H1 (cell line): ENCODE data around the gene NADK. TPM values are rescaled to one million over a fixed set of nuclear protein-coding genes. Genes with fewer than 3 reads are reported as not detected.

Source experiments
- CTCF ChIA-PET: fragments of 300-600 bp; sonication (Branson Sonifier 250); formaldehyde crosslinking; loops from one replicate; lab custom pipeline; 2021; ENCODE audit not compliant: partially characterized antibody; lab: Charles Lee
- POLR2A ChIA-PET: fragments of 300-600 bp; sonication (Branson Sonifier 250); formaldehyde crosslinking; loops from one replicate; lab custom pipeline; 2021; ENCODE audit warnings: inconsistent platforms; ENCODE audit not compliant: partially characterized antibody; lab: Charles Lee
- DNase-seq, 2 experiments: peaks; one replicate each; pipeline versions ENCODE4 v3.0.0 to v3.0.0-alpha.2; 2010 to 2022; ENCODE audit warnings: low spot score in 2 of 2, low read depth in 1 of 2, mixed read lengths in 1 of 2
- FAIRE-seq: peaks from 2 replicates; lab custom pipeline; 2011; peaks lifted over from hg19 to GRCh38; lab: Jason Lieb, UNC
- H2AFZ ChIP-seq: 2 replicates; pipeline ENCODE4 v1.8.1; 2012; ENCODE audit warnings: low read length, inconsistent platforms
- H2AK5ac ChIP-seq: 2 replicates; pipeline ENCODE4 v1.6.1; 2013; ENCODE audit warnings: low read depth, low read length
- H2BK120ac ChIP-seq: replicated peaks from 2 replicates; pipeline ENCODE3; 2013; ENCODE audit warnings: low read depth, low read length, inconsistent platforms
- H2BK12ac ChIP-seq: 2 replicates; pipeline ENCODE4 v1.6.1; 2013; ENCODE audit warnings: low read depth, low read length
- H2BK15ac ChIP-seq: 2 replicates; pipeline ENCODE4 v1.6.1; 2013; ENCODE audit warnings: low read length
- H2BK20ac ChIP-seq: 2 replicates; pipeline ENCODE4 v1.6.1; 2013; ENCODE audit warnings: low read length
- H2BK5ac ChIP-seq: 2 replicates; pipeline ENCODE4 v1.6.1; 2013; ENCODE audit warnings: low read depth, low read length
- H3K14ac ChIP-seq: 2 replicates; pipeline ENCODE4 v1.6.1; 2013; ENCODE audit warnings: inconsistent platforms; ENCODE audit not compliant: insufficient read length
- H3K18ac ChIP-seq: 2 replicates; pipeline ENCODE4 v1.6.1; 2013; ENCODE audit warnings: low read length; ENCODE audit errors: extremely low read depth
- H3K23ac ChIP-seq: 2 replicates; pipeline ENCODE4 v1.6.1; 2013; ENCODE audit warnings: inconsistent platforms; ENCODE audit not compliant: insufficient read length
- H3K23me2 ChIP-seq: 2 replicates; pipeline ENCODE4 v1.6.1; 2013; ENCODE audit warnings: low read depth, low read length
- H3K27ac ChIP-seq: 2 replicates; pipeline ENCODE4 v1.6.1; 2011; ENCODE audit warnings: low read depth, low read length, inconsistent platforms
- H3K27me3 ChIP-seq, 4 experiments: replicated peaks in 1 of 4; 1 replicate in 1 of 4; 2 replicates in 3 of 4; pipeline versions ENCODE4 v1.6.1 to v1.8.1; 2011 to 2013; ENCODE audit warnings: low read length in 3 of 4, mild to moderate bottlenecking in 3 of 4, inconsistent platforms in 2 of 4, mixed read lengths in 2 of 4, moderate library complexity in 1 of 4; ENCODE audit not compliant: control insufficient read depth in 3 of 4, insufficient read depth in 3 of 4; ENCODE audit errors: extremely low read depth in 1 of 4
- H3K36me3 ChIP-seq, 4 experiments: 2 replicates each; pipeline versions ENCODE4 v1.6.1 to v1.8.1; 2011 to 2013; ENCODE audit warnings: mild to moderate bottlenecking in 4 of 4, low read length in 3 of 4, moderate library complexity in 2 of 4, control low read depth in 1 of 4, inconsistent platforms in 1 of 4; ENCODE audit not compliant: insufficient read depth in 4 of 4, control insufficient read depth in 2 of 4
- H3K4ac ChIP-seq: replicated peaks from 2 replicates; pipeline ENCODE3; 2013; ENCODE audit warnings: low read length, low read depth, mixed read lengths, inconsistent platforms; ENCODE audit not compliant: insufficient read length
- H3K4me1 ChIP-seq, 4 experiments: replicated peaks in 1 of 4; 1 replicate in 1 of 4; 2 replicates in 3 of 4; pipeline versions ENCODE4 v1.6.1 to v1.8.1; 2011 to 2013; ENCODE audit warnings: low read length in 3 of 4, inconsistent platforms in 2 of 4, mixed read lengths in 1 of 4; ENCODE audit not compliant: insufficient read depth in 4 of 4, control insufficient read depth in 3 of 4
- H3K4me2 ChIP-seq, 2 experiments: 2 replicates each; pipeline versions ENCODE4 v1.6.1 to v1.8.1; 2011 to 2013; ENCODE audit warnings: low read depth in 2 of 2, low read length in 2 of 2, control low read depth in 1 of 2, inconsistent platforms in 1 of 2, mild to moderate bottlenecking in 1 of 2; ENCODE audit not compliant: insufficient read depth in 1 of 2
- H3K4me3 ChIP-seq, 4 experiments: fragments of 200-600, 300-600 bp in 1 of 4; sonication (generic), shearing (Covaris generic), sonication (Bioruptor Twin) in 1 of 4; 2 replicates each; pipeline versions ENCODE4 v1.5.1 to v1.8.1; 2011 to 2016; ENCODE audit warnings: low read length in 4 of 4, low read depth in 3 of 4, control low read depth in 2 of 4, inconsistent platforms in 2 of 4, mild to moderate bottlenecking in 2 of 4, mixed read lengths in 1 of 4, moderate library complexity in 1 of 4; ENCODE audit not compliant: insufficient read depth in 2 of 4; ENCODE audit errors: extremely low read depth in 1 of 4
- H3K56ac ChIP-seq: replicated peaks from 2 replicates; pipeline ENCODE3; 2013; ENCODE audit warnings: low read depth, mild to moderate bottlenecking, mixed read lengths, low read length, inconsistent platforms; ENCODE audit not compliant: insufficient read length
- H3K79me1 ChIP-seq: 2 replicates; pipeline ENCODE4 v1.6.1; 2013; ENCODE audit warnings: low read depth, low read length, control low read depth
- H3K79me2 ChIP-seq, 2 experiments: 2 replicates each; pipeline versions ENCODE4 v1.6.1 to v1.8.1; 2012 to 2013; ENCODE audit warnings: low read length in 2 of 2, mild to moderate bottlenecking in 2 of 2, inconsistent platforms in 1 of 2; ENCODE audit not compliant: insufficient read depth in 2 of 2, control insufficient read depth in 1 of 2
- H3K9ac ChIP-seq, 4 experiments: replicated peaks in 1 of 4; 1 replicate in 1 of 4; 2 replicates in 3 of 4; pipeline versions ENCODE4 v1.6.1 to v1.8.1; 2011 to 2013; ENCODE audit warnings: low read depth in 3 of 4, low read length in 3 of 4, control low read depth in 2 of 4, mild to moderate bottlenecking in 2 of 4, moderate library complexity in 2 of 4, inconsistent platforms in 1 of 4; ENCODE audit errors: extremely low read depth in 1 of 4
- H3K9me3 ChIP-seq, 2 experiments: 2 replicates each; pipeline versions ENCODE4 v1.6.1 to v1.8.1; 2012 to 2013; ENCODE audit warnings: mild to moderate bottlenecking in 2 of 2, moderate library complexity in 2 of 2, control low read depth in 1 of 2, inconsistent platforms in 1 of 2, low read depth in 1 of 2, low read length in 1 of 2, mixed read lengths in 1 of 2; ENCODE audit not compliant: insufficient read depth in 2 of 2
- H4K20me1 ChIP-seq, 2 experiments: replicated peaks in 1 of 2; 2 replicates each; pipeline versions ENCODE3 to v1.8.1; 2011 to 2013; ENCODE audit warnings: inconsistent platforms in 2 of 2, low read length in 2 of 2, mild to moderate bottlenecking in 1 of 2; ENCODE audit not compliant: insufficient read depth in 2 of 2, control insufficient read depth in 1 of 2
- H4K5ac ChIP-seq: 2 replicates; pipeline ENCODE4 v1.6.1; 2013; ENCODE audit warnings: low read length, low read depth, mixed read lengths, inconsistent platforms; ENCODE audit not compliant: insufficient read length
- H4K8ac ChIP-seq: 2 replicates; pipeline ENCODE4 v1.8.0; 2013; ENCODE audit warnings: mild to moderate bottlenecking, moderate library complexity, low read length, inconsistent platforms; ENCODE audit not compliant: insufficient read depth; ENCODE audit errors: extremely low read depth
- H4K91ac ChIP-seq: replicated peaks from 2 replicates; pipeline ENCODE3; 2013; ENCODE audit warnings: low read length, mixed read lengths, inconsistent platforms; ENCODE audit not compliant: insufficient read length
- BRCA1 ChIP-seq: IDR thresholded peaks from 2 replicates; pipeline ENCODE4 v1.6.1; 2012; ENCODE audit warnings: low read depth, low read length, improper control_type of control experiment
- CBX5 ChIP-seq: fragments of 300-800, 300-1000 bp; sonication (generic); IDR thresholded peaks from 2 replicates; pipeline ENCODE4 v1.7.1; 2016; ENCODE audit warnings: antibody characterized with exemption, low read length, low read depth
- HDAC6 ChIP-seq: IDR thresholded peaks from one replicate; pipeline ENCODE4 v1.7.1; 2012; ENCODE audit warnings: low read depth, mild to moderate bottlenecking, inconsistent platforms, low read length, moderate library complexity
- KDM1A ChIP-seq: fragments of 200-600, 300-600 bp; sonication (generic); IDR thresholded peaks from 2 replicates; pipeline ENCODE4 v1.7.1; 2016; ENCODE audit warnings: mild to moderate bottlenecking, low read length, borderline replicate concordance
- SRF ChIP-seq: IDR thresholded peaks from 2 replicates; pipeline ENCODE4 v1.6.1; 2011; ENCODE audit warnings: mild to moderate bottlenecking, low read depth, low read length, moderate library complexity
- SUZ12 ChIP-seq: fragments of 200-600 bp; sonication (generic); IDR thresholded peaks from 2 replicates; pipeline ENCODE4 v1.6.1; 2012; ENCODE audit warnings: mild to moderate bottlenecking, inconsistent platforms, low read length, moderate library complexity, mixed read lengths
- TEAD4 ChIP-seq: IDR thresholded peaks from 2 replicates; pipeline ENCODE4 v1.6.1; 2012; ENCODE audit warnings: low read depth, low read length, inconsistent platforms, mixed read lengths
- WGBS, 2 experiments: shearing (Covaris generic) in 1 of 2; methylation state at CpG; one replicate each; pipeline versions ENCODE4 v1.1.6 to v1.1.7; 2013 to 2015; ENCODE audit warnings: low lambda C conversion rate in 2 of 2, mixed read lengths in 2 of 2, inconsistent platforms in 1 of 2, low coverage in 1 of 2, missing lambda C conversion rate in 1 of 2; ENCODE audit not compliant: insufficient replicate concordance in 2 of 2, insufficient coverage in 1 of 2, insufficient read length in 1 of 2; ENCODE audit errors: extremely low coverage in 1 of 2, missing lambda C conversion rate in 1 of 2; 5-methylcytosine and 5-hydroxymethylcytosine counted together
- polyA plus RNA-seq, 7 experiments: library from polyadenylated mRNA; depleted of rRNA in 3 of 7; stranded (reverse) in 5 of 7; unstranded in 2 of 7; fragments of >200 nt in 5 of 7; fragments of 200-250 nt in 2 of 7; gene quantifications; 1 replicate in 5 of 7; 2 replicates in 1 of 7; 4 replicates in 1 of 7; pipeline versions ENCODE4 v1.2.1 to v1.2.3, GENCODE V29; 2011 to 2013; ENCODE audit warnings: missing spikeins in 2 of 7, mixed read lengths in 2 of 7
- total RNA-seq: library from RNA; stranded (reverse); fragmentation: NEBNext Ultra II Directional; extraction: Animal tissue kit (Norgen Biotek cat#: 25700); gene quantifications from 2 replicates; pipeline ENCODE4 v1.2.1, GENCODE V29; 2021
- TF ChIP-seq, protein P1 (sequence below): IDR thresholded peaks from 2 replicates; pipeline ENCODE4 v1.6.1; 2011; ENCODE audit warnings: low read length, improper control_type of control experiment
- TF ChIP-seq, protein P2 (sequence below), 3 experiments: IDR thresholded peaks; 1 replicate in 2 of 3; 2 replicates in 1 of 3; pipeline versions ENCODE4 v1.5.1 to v1.6.1; 2011; ENCODE audit warnings: low read length in 3 of 3, mild to moderate bottlenecking in 3 of 3, inconsistent platforms in 2 of 3, low read depth in 1 of 3, moderate library complexity in 1 of 3; ENCODE audit not compliant: insufficient read depth in 1 of 3; ENCODE audit errors: control extremely low read depth in 1 of 3

NADK gene
- total and polyA plus RNA-seq, 2 of the 8 experiments (the other 6 are each of a cell fraction or from before 2014, with no cell fraction given): 78.0 to 89.7 TPM

DNA sequence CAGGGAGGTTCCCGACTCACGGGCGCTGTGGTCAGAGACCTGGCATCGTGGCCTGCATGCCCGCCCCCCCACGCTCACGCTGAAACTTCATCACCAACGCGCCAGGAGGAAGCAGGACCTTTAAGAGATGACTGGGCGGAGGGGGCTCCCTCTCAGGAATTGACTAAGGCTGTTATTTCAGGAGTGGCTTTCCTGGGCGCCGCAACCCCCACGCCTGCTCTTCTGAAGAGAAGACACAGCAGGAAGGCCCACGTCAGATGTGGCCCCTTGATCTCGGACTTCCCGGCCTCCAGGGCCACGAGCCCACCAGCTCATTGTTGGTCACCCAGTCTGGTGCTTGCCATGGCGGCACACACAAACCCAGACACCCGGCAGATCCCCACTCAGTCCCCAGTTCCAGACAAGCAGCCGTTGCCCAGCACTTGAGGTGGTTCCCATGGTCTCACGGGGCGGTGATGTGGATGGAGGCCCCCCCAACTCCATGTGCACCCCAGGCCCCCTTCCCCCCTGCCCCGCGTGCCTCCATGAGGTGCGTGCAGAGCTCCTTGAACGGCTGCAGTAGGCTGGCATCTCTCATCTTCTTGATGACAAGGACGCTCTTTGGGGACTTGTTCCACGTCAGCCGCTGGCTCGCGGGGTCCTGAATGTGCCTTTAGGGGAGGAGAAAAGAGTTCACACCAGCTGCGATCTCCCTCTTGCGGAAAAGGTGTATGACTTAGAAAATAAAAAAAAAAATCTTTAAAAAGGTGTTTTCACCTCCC, 21.4 kb downstream of the NADK start:
- no peak overlapping the region for H2BK5ac ChIP-seq
- H3K14ac ChIP-seq: no peak overlapping the region
- no peak overlapping the region for H3K23ac ChIP-seq
- no peak overlapping the region for H3K4me2 ChIP-seq
- no peaks in the 10 kb centered on the region for H3K27me3 ChIP-seq
- peaks cover 9 to 70% (median 45%) of the 10 kb centered on the region in 4 experiments for H3K36me3 ChIP-seq
- H2BK15ac ChIP-seq: no peak overlapping the region
- WGBS, 2 experiments: 94% methylated on average over 29 of the region's 33 CpGs; no CpG with 5 or more reads in 1 of the 2 experiments
- H3K4me1 ChIP-seq: no peaks in the 10 kb centered on the region
- H3K4ac ChIP-seq: no peak overlapping the region
- CTCF ChIA-PET: no interaction called here
- no peak overlapping the region for H4K91ac ChIP-seq
- no peak overlapping the region for H3K18ac ChIP-seq
- peaks cover 5% of the 10 kb centered on the region for H3K79me1 ChIP-seq
- no peak overlapping the region for H3K9ac ChIP-seq
- no peaks in the 10 kb centered on the region for H3K9me3 ChIP-seq
- peaks cover 16 to 30% of the 10 kb centered on the region in 2 experiments for H4K20me1 ChIP-seq
- H3K27ac ChIP-seq: no peak overlapping the region
- H2AFZ ChIP-seq: no peak overlapping the region
- no peak overlapping the region for H4K5ac ChIP-seq
- H3K23me2 ChIP-seq: no peaks in the 10 kb centered on the region
- H4K8ac ChIP-seq: peak overlapping the region; percentile 44; the same call in 1 of the 2 replicates
- no peak overlapping the region for H2BK12ac ChIP-seq
- no peak overlapping the region for H3K4me3 ChIP-seq
- FAIRE-seq (no peak), DNase-seq (no peak)
- H3K56ac ChIP-seq: no peak overlapping the region
- peaks cover 5 to 17% of the 10 kb centered on the region in 2 experiments; a peak in 2 of 4 replicates for H3K79me2 ChIP-seq
- POLR2A ChIA-PET: interaction anchor here (2.5 kb wide), 1 partner anchor 11 kb away, joined by 7 read pairs; no protein-coding TSS in a partner anchor
- no peak overlapping the region for H2BK120ac ChIP-seq
- no peak overlapping the region for H2BK20ac ChIP-seq
- no peak overlapping the region for H2AK5ac ChIP-seq
- no peak for TF ChIP-seq SRF
- no peak for TF ChIP-seq KDM1A
- no peak for TF ChIP-seq SUZ12
- no peak for TF ChIP-seq HDAC6
- TF ChIP-seq CBX5: no peak
- no peak for TF ChIP-seq BRCA1
- TF ChIP-seq, protein P1, sequence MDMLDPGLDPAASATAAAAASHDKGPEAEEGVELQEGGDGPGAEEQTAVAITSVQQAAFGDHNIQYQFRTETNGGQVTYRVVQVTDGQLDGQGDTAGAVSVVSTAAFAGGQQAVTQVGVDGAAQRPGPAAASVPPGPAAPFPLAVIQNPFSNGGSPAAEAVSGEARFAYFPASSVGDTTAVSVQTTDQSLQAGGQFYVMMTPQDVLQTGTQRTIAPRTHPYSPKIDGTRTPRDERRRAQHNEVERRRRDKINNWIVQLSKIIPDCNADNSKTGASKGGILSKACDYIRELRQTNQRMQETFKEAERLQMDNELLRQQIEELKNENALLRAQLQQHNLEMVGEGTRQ: no peak
- TF ChIP-seq TEAD4: no peak
- TF ChIP-seq, protein P2, sequence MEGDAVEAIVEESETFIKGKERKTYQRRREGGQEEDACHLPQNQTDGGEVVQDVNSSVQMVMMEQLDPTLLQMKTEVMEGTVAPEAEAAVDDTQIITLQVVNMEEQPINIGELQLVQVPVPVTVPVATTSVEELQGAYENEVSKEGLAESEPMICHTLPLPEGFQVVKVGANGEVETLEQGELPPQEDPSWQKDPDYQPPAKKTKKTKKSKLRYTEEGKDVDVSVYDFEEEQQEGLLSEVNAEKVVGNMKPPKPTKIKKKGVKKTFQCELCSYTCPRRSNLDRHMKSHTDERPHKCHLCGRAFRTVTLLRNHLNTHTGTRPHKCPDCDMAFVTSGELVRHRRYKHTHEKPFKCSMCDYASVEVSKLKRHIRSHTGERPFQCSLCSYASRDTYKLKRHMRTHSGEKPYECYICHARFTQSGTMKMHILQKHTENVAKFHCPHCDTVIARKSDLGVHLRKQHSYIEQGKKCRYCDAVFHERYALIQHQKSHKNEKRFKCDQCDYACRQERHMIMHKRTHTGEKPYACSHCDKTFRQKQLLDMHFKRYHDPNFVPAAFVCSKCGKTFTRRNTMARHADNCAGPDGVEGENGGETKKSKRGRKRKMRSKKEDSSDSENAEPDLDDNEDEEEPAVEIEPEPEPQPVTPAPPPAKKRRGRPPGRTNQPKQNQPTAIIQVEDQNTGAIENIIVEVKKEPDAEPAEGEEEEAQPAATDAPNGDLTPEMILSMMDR (IDR thresholded peaks at IDR 0.05; ENCODE audit: control extremely low read depth in 1 of 3, insufficient read depth in 1 of 3, low read depth in 1 of 3, low read length in 3 of 3): no peak
